DMS 273 (cell line): ENCODE results near the gene AGO3.

Experiments used
- DNase-seq: peaks from one replicate; lab custom pipeline; 2025; ENCODE audit not compliant: unreplicated experiment; lab: John Stamatoyannopoulos, UW

AGO3 gene

GRCh38 chr1:36094621-36095061 lies 163.7 kb downstream of the AGO3 start:
- peak; percentile 29 for DNase-seq

GRCh38 chr1:36095760-36096405 lies 165.0 kb downstream of the AGO3 start:
- no peak for DNase-seq

GRCh38 chr1:36096500-36097432 lies 165.9 kb downstream of the AGO3 start:
- DNase-seq, result peak; percentile 89

GRCh38 chr1:36097693-36098585 lies 167.0 kb downstream of the AGO3 start:
- DNase-seq, result no peak

GRCh38 chr1:36098650-36099365 lies 167.9 kb downstream of the AGO3 start:
- no peak for DNase-seq

GRCh38 chr1:36099681-36100341 lies 168.9 kb downstream of the AGO3 start:
- DNase-seq, result peak; percentile 93

- no peak for DNase-seq
These were observed 169.5 kb downstream of the AGO3 start for GRCh38 chr1:36100376-36100775.

- DNase-seq, result no peak
These were observed 170.6 kb downstream of the AGO3 start for GRCh38 chr1:36101546-36101945.

GRCh38 chr1:36106269-36106668 lies 175.4 kb downstream of the AGO3 start:
- DNase-seq, result no peak

- no peak for DNase-seq
These were observed 176.5 kb downstream of the AGO3 start for GRCh38 chr1:36107394-36107793.

- no peak for DNase-seq
These were observed 177.4 kb downstream of the AGO3 start for GRCh38 chr1:36108314-36108713.

GRCh38 chr1:36109041-36109679 lies 178.3 kb downstream of the AGO3 start:
- no peak for DNase-seq

GRCh38 chr1:36111151-36111550 lies 180.2 kb downstream of the AGO3 start:
- no peak for DNase-seq

- no peak for DNase-seq
These were observed 181.9 kb downstream of the AGO3 start for GRCh38 chr1:36112823-36113222.

GRCh38 chr1:36114371-36114770 lies 183.5 kb downstream of the AGO3 start:
- DNase-seq, result no peak

- peak; percentile 80 for DNase-seq
These were observed 184.3 kb downstream of the AGO3 start for GRCh38 chr1:36115200-36115669.

- no peak for DNase-seq
These were observed 185.0 kb downstream of the AGO3 start for GRCh38 chr1:36115931-36116330.

GRCh38 chr1:36116901-36117300 lies 186.0 kb downstream of the AGO3 start:
- peak; percentile 31 for DNase-seq

- DNase-seq, result no peak
These were observed 187.7 kb downstream of the AGO3 start for GRCh38 chr1:36118447-36119204.
